CD4-positive, alpha-beta T cell treated with Interleukin-15 for 4 hours (primary cell): ENCODE measurements around the gene GH2.
"Not testable (repeated sequence)": the region's sequence is repeated elsewhere in the genome, so short reads cannot be mapped to it uniquely, and the experiment has no call there.

Experiments used
- DNase-seq: peaks from one replicate; pipeline ENCODE4 v3.0.0-alpha.2; 2020; ENCODE audit warnings: low spot score

Gene GH2

DNA sequence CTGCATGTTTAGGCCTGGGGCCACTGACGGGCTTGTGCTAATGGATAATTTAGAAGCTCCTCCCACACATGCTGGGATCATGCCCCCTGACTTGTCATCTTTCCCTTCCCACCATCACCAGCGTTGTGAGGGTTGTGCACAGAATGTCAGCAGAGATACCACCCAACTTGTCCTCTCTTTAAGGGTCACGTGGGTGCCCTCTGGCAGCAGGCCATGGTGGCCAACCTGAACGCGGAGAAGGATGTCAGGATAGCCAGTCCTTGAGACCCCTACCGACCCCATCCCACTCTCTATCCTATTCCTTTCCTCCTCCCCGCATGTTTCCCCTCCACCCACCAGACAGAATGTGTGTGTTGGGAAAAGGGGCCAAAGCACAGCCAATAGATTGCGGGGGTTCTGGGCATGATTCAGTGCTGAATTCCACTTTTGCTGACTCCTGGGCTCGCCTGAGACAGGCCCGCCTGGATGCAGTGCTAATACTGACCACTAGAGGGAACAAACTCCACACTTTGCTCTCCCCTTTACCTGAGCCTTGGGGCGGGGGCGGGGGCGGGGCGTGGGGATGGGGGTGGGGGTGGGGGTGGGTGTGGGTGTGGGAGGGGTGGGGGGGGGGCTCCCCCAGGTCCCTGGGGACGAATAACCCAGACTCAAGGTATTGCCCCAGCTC lies at the start of gene GH2:
Gene GH2, minus strand, starts transcription at position 10 of the 667 bp plus-strand sequence. CDS start 143 bp downstream, outside the sequence.
- peak; percentile 68 for DNase-seq

DNA sequence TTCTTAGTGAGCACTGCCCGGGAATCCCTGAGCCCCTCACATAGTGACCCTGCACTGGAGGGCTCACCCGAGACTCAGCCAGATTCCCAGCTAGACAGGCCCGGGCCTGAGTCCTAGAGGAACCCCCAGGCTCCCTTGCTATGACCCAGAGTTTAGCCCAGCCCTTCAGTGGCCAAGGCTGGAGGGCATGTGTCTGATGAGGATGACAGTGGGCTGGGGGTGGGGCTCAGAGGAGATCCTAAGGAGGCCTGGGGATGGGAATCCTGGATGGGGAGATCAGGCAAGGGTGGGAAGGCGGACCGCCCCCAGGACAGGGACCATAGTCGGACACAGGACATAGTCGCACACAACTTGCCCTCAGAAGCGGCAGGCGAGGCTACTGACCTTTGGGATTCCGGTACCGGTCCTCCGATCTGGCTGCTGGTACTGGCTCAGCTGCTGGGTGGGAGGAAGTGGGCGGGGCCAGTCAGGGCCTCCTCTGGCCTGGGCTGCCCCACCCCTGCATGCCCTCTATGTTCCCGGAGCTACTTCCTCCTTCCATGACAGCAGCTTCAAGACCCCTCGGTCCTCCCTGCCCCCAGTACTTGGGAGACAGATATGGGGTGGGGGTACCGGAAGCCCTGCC lies 49.3 kb upstream of the GH2 start:
- peak; percentile 53 for DNase-seq

DNA sequence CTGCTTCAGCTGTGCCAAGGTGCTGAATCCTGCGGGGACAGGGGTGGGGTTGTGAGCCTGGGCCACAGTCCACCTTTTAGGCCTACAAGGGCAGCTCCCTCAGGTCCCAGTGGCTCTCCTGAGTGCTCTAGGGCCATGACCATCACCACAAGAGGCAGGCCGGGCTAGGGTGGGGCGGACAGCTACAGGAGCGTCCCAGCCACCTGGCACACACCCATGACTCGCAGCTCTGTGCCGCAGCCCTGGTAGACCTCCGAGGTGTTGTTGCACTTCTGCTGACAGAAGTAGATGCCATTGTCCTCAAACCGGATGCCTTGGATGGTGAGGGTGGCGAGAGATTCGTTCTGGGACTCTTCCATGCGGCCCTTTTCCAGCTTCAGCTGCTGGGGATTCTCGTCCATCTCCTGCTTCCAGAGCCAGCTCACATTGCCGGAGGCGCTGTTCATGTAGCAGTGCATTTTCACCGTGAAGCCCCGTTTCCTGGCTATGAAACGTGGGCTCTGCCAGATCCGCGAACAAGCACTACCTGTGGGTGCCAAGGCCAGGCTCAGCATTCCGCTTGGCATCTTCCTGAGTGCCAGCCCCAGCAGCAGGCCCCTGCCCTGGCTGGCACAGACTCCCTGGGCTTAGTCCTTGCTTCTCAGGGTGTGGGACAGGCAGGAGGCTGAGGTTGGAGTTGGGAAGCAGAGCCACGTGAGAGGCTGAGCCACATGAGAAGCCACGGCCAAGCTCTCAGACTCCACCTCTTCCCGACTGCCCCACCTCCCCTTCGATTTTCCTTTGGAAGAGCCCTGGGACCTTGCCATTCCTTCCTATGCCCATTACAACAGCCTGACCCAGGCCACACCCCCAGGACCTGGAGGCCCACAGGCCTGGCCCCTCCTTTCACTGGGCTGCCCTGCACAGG lies 48.4 kb upstream of the GH2 start:
- no peak for DNase-seq

DNA sequence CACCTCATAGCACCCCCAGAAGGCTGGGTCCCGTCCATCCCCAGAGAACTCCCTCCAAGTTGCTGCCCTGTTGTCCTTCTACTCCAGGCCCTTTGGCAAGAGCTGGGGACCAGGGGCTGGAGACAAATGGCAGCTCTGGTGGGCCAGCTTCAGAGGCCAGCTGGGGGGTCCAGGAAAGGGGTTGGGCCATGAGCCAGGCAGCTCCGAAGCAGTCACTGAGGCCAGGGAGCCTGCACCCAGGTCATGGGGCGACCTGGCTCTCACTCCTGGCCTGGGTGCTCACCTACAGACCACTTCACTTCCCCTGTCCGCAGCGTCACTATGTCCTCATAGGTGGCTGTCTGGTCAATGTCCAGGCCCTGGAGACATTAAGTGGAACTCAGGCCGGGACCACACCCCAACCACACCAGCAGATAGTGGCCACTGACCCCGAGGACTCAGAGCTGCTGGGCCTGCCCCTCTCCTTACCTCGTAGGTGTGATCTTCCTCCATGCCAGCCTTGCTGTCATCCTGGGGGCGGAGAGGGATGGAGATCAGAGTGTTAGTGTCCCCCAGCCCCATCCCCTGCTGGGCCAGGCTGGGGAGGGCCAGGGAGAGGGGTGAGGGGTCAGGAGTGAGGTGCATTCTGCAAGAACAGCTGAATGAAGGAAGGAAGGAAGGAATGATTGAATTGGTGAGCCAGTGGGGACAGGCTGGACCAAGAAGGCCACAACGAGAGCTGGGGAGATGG lies 47.4 kb upstream of the GH2 start:
- DNase-seq = no peak

DNA sequence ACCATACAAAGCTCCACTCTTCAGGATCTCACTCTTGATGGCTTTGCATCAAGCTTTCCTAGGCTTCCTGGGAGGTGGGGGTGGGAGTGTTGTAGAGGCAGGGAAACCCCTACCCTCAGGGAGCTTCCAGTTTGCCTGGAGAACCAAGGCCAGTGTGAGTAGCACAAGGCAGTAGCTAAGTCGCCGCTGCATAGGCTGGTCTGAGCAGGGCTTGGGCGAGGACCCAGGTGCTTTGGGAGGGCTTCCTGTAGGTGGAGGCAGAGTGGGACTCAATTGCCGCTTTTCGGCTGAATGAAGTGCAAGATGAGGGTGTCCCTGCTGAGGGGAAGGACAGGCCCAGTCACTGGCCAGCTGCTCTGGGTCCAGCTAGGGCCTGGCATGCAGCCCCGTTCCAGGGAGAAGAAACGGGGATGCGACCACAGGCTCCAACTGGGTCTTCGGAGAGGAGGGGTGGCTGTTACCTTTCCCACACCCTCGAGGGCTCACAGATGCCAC lies 46.5 kb upstream of the GH2 start:
- no peak for DNase-seq

DNA sequence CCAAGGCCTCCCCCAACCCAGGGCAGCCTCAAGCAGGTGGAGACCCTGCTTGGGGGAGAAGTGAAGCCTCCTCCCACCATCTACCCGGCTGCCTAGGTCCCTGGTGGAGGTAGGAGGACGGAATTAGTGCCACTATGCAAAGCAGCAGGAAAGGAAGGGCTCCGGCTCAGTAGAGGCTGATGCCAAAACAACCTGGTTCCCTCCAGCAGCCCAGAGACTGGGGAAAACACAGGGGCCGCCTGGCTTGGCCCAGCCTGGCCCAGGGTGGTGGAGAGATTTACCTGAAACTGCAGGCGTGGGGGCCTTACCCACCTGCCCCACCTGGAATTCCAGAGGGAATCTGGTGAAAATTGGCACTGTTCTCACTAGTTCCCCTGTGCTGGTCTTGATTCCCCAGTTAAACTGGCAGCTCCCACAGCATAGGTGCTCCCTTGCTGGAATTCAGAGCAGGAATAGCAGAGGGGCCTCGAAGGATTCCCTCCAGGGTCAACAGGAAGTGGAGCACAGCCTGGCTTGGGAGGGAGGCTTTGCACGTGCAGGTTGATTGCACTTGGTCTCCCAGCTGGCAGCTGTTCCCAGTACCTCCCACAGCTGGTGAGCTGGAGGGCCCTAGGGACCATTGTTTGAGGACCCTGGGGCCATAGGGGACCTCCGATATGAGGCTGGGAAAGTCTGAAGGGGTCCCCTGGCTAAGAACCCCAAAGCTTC lies 45.9 kb upstream of the GH2 start:
- no peak for DNase-seq

DNA sequence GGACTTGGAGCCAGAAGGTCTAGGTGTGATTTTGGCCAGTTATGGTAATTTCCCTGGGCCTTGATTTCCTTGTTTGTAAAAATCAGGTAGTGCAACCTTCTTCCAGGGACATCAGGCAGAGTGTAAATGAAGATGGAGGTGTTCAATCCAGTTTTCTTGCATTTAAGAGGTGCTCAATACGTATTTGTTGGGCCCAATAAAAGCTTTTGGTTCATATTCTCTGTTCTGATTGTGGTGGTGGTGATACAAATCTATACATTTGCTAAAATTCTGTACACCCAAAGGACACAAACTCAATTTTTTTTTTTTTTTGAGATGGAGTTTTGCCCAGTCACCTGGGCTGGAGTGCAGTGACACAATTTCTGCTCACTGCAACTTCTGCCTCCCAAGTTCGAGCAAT lies 44.4 kb upstream of the GH2 start:
- DNase-seq = no peak

DNA sequence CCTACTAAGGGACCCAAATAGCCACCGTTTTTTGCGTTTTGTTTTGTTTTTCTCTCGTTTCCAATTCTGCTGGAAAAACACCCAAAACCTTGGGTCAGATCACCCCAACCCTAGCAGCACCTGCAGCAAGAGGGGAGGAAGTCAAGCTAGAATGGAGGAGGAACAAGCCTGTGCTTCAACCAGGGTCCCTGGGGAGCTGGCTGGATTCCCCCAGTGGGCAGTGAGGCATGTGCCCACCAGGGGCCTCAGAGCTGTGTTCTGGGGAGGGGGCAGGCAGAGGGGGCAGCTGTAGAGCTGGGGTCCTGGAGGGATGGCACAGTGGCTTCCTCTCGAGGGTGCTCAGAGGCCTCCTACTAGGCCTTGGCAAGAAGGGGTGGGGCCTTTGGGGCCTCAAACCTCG lies 43.9 kb upstream of the GH2 start:
- DNase-seq = no peak

DNA sequence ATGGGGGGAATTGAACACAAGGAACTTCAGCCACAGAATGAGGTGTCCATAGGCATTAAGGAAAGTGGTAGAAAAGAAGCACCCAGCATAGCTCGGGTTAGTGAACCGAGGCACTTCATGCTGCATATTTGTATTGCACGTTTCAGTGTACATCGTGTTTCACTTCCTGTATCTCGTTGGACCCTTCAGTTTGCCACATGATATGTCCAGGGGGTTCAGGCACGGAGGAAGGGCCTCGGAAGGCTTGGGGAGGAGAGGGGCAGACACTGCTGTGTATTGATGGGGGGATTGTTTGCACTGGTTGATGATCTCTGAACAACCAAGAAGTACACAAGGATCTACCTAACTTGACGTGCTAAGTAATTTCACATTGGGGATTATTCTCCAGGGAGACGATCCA lies 40.7 kb upstream of the GH2 start:
- not testable (repeated sequence) for DNase-seq

DNA sequence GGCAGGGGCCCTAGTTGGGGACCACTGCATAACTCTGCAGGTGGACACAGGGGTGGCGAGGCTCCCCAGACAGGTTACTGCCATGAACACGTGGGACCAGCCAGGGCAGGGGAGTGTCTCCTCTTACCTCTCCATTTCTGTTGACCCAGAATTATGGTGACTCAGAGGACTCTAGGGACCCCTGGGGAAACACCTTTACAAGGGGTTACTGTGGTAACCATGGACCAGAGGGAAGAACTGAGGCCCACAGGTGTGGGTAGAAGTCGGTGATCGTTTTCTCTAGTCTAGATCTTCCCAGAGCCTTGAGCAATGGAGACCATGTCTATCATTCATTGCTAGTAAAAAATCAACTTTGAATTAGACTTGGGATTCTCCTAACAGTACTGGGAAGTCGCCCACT lies 39.0 kb upstream of the GH2 start:
- not testable (repeated sequence) for DNase-seq

DNA sequence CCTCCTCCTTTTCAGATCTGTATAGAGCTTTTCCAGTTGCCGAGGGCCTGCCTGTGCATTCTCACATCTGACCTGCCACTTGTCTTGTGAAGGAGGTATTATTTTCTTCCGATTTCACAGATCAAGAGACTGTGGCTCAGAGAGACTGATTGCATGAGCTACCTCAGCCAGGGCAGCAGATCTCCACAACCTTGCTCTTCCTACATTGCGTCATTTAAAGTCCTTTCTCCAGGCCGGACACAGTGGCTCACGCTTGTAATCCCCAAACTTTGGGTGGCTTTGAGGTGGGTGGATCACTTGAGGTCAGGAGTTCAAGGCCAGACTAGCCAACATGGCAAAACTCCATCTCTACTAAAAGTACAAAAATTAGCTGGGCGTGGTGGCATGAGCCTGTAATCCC lies 38.3 kb upstream of the GH2 start:
- not testable (repeated sequence) for DNase-seq

DNA sequence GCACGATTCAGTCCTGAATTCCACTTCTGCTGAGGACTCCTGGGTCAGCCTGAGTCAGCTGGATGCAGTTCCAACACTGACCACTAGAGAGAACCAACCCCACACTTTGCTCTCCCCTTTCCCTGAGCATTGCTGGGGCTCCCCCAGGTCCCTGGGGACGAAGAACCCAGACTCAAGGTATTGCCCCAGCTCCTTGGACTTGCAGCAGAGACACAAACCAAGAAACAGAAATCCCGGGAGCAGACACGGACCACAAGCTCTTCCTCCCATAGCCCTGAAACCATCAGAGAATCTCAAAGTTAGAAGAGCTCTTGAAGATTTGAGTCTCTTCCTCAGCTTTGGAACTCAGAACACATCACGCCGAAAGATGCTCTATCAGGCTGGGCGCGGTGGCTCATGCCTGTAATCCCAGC lies 37.6 kb upstream of the GH2 start:
- DNase-seq = peak; percentile 81

DNA sequence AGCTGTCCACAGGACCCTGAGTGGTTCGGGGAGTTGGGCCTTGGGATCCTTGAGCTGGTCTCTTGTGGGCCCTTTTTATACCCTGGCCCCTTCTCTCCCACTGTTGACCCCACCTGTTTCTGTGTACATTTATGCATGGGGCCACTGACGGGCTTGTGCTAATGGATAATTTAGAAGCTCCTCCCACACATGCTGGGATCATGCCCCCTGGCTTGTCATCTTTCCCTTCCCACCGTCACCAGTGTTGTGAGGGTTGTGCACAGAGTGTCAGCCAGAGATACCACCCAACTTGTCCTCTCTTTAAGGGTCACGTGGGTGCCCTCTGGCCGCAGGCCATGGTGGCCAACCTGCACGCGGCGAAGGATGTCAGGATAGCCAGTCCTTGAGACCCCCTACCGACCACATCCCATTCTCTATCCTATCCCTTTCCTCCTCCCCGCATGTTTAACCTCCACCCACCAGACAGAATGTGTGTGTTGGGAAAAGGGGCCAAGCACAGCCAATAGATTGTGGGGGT lies 37.1 kb upstream of the GH2 start, which contains the start of gene GH1:
Gene GH1, minus strand, starts transcription at position 51 of the 517 bp plus-strand sequence. CDS start 63 bp downstream, outside the sequence.
- DNase-seq = not testable (repeated sequence)

DNA sequence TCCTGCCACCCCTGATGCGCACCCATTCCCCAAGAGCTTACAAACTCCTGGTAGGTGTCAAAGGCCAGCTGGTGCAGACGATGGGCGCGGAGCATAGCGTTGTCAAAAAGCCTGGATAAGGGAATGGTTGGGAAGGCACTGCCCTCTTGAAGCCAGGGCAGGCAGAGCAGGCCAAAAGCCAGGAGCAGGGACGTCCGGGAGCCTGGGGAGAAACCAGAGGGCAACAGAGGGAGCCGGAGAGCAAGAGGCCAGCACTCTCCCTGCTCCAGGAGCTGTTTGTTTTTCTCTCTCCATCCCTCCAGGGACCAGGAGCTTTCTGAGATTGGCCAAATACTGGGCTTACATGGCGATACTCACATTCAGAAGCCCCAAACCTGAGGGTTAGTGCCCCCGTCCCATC lies 36.6 kb upstream of the GH2 start:
- no peak for DNase-seq

DNA sequence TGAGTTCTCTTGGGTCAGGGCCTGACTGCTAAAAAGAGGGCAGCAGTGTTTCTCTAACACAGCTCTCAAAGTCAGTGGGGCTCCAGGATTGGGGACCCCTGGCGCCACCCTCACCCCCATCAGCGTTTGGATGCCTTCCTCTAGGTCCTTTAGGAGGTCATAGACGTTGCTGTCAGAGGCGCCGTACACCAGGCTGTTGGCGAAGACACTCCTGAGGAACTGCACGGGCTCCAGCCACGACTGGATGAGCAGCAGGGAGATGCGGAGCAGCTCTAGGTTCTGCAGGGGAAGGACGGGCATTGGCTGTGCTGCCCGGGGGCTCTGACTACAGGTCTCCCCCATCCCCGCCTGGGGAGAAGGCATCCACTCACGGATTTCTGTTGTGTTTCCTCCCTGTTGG lies 35.9 kb upstream of the GH2 start:
- DNase-seq = no peak

DNA sequence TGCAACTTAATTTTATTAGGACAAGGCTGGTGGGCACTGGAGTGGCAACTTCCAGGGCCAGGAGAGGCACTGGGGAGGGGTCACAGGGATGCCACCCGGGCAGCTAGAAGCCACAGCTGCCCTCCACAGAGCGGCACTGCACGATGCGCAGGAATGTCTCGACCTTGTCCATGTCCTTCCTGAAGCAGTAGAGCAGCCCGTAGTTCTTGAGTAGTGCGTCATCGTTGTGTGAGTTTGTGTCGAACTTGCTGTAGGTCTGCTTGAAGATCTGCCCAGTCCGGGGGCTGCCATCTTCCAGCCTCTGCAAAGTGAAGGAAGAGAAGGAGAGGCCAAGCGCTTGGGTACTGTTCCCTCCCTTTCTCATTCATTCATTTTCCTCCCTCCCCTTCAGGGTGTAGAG lies 35.5 kb upstream of the GH2 start:
- DNase-seq = not testable (repeated sequence)

DNA sequence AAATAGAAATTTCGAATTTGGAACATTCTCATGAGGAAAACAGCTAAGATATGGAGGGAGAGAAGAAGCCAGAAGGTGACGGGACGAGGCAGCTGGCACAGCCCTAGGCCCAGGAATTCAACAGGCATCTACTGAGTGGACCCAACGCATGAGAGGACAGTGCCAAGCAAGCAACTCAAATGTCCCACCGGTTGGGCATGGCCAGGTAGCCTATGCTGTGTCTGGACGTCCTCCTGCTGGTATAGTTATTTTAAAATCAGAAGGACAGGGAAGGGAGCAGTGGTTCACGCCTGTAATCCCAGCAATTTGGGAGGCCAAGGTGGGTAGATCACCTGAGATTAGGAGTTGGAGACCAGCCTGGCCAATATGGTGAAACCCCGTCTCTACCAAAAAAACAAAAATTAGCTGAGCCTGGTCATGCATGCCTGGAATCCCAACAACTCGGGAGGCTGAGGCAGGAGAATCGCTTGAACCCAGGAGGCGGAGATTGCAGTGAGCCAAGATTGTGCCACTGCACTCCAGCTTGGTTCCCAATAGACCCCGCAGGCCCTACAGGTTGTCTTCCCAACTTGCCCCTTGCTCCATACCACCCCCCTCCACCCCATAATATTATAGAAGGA lies 34.9 kb upstream of the GH2 start:
- DNase-seq = peak; percentile 31

DNA sequence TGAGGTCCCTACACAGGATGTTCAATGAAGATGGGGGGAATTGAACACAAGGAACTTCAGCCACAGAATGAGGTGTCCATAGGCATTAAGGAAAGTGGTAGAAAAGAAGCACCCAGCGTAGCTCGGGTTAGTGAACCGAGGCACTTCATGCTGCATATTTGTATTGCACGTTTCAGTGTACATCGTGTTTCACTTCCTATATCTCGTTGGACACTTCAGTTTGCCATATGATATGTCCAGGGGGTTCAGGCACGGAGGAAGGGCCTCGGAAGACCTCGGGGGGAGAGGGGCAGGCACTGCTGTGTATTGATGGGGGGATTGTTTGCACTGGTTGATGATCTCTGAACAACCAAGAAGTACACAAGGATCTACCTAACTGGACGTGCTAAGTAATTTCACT lies 34.0 kb upstream of the GH2 start:
- DNase-seq = not testable (repeated sequence)

DNA sequence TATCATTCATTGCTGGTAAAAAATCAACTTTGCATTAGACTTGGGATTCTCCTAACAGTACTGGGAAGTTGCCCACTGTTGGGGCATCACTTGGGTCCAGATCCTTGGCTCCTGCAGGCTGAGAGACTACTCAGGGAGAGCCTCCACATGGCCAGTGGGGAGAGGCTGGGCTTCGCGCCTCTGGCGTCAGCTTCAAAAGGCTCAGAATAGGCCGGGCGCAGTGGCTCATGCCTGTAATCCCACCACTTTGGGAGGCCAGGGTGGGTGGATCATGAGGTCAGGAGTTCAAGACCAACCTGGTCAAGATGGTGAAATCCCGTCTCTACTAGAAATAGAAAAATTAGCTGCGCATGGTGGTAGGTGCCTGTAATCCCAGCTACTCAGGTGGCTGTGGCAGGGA lies 32.7 kb upstream of the GH2 start:
- no peak for DNase-seq

DNA sequence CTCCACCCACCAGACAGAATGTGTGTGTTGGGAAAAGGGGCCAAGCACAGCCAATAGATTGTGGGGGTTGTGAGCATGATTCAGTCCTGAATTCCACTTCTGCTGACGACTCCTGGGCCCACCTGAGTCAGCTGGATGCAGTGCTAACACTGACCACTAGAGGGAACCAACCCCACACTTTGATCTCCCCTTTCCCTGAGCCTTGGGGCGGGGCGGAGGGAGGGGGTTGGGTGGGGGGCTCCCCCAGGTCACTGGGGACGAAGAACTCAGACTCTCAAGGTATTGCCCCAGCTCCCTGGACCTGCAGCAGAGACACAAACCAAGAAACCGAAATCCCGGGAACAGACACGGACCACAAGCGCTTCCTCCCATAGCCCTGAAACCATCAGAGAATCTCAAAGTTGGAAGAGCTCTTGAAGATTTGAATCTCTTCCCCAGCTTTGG lies 29.9 kb upstream of the GH2 start:
- DNase-seq = peak; percentile 59
